Hepatocyte (in vitro differentiated cells): ENCODE data around the gene CDC34. TPM values are rescaled to one million over a fixed set of nuclear protein-coding genes. Genes with fewer than 3 reads are reported as not detected.

Source experiments
- DNase-seq: peaks from one replicate; pipeline ENCODE4 v3.0.0-alpha.2; 2016; ENCODE audit warnings: low spot score
- H2AFZ ChIP-seq: fragments of 200-600 bp; sonication (generic); 2 replicates; pipeline ENCODE4 v1.6.0; 2016; ENCODE audit warnings: antibody characterized with exemption, mild to moderate bottlenecking
- H3K27ac ChIP-seq: fragments of 200-600 bp; sonication (generic); 2 replicates; pipeline ENCODE4 v1.5.1; 2016; ENCODE audit warnings: mild to moderate bottlenecking
- H3K27me3 ChIP-seq: fragments of 200-600 bp; sonication (generic); 2 replicates; pipeline ENCODE4 v1.6.1; 2016
- H3K36me3 ChIP-seq: fragments of 200-600 bp; sonication (generic); replicated peaks from 2 replicates; pipeline ENCODE4 v1.5.1; 2016; ENCODE audit warnings: low read depth; ENCODE audit not compliant: insufficient read depth
- H3K4me1 ChIP-seq: fragments of 200-600 bp; sonication (generic); 2 replicates; pipeline ENCODE4 v1.5.1; 2016; ENCODE audit warnings: mild to moderate bottlenecking, moderate library complexity; ENCODE audit not compliant: insufficient read depth
- H3K4me2 ChIP-seq: fragments of 200-600 bp; sonication (generic); 2 replicates; pipeline ENCODE4 v1.6.0; 2016
- H3K4me3 ChIP-seq: fragments of 200-600 bp; sonication (generic); 2 replicates; pipeline ENCODE4 v1.5.1; 2016; ENCODE audit warnings: mild to moderate bottlenecking
- H3K79me2 ChIP-seq: fragments of 200-600 bp; sonication (generic); 2 replicates; pipeline ENCODE4 v1.6.0; 2017; ENCODE audit warnings: mild to moderate bottlenecking
- H3K9me2 ChIP-seq: fragments of 200-600 bp; sonication (generic); replicated peaks from 2 replicates; pipeline ENCODE4 v1.6.0; 2017; ENCODE audit warnings: mild to moderate bottlenecking; ENCODE audit not compliant: insufficient read depth
- H3K9me3 ChIP-seq: fragments of 200-600 bp; sonication (generic); 2 replicates; pipeline ENCODE4 v1.5.1; 2016; ENCODE audit warnings: low read depth, mild to moderate bottlenecking
- H4K20me1 ChIP-seq: fragments of 200-600 bp; sonication (generic); 2 replicates; pipeline ENCODE4 v1.6.0; 2016; ENCODE audit warnings: mild to moderate bottlenecking; ENCODE audit not compliant: insufficient read depth, poor library complexity, severe bottlenecking
- EZH2 ChIP-seq: fragments of 200-600 bp; sonication (generic); IDR thresholded peaks from 2 replicates; pipeline ENCODE4 v1.6.1; 2016; ENCODE audit warnings: antibody characterized with exemption, mild to moderate bottlenecking, borderline replicate concordance
- EZH2phosphoT487 ChIP-seq: fragments of 200-600 bp; sonication (generic); IDR thresholded peaks from one replicate; pipeline ENCODE4 v1.6.1; 2018; ENCODE audit warnings: antibody characterized with exemption, mild to moderate bottlenecking, low read depth, moderate library complexity; ENCODE audit not compliant: unreplicated experiment, severe bottlenecking
- WGBS: methylation state at CpG from one replicate; pipeline ENCODE4 v1.1.6; 2016; ENCODE audit warnings: low lambda C conversion rate; ENCODE audit errors: missing lambda C conversion rate; 5-methylcytosine and 5-hydroxymethylcytosine counted together
- polyA plus RNA-seq: library from polyadenylated mRNA; unstranded; fragments of >200 nt; fragmentation: Nextera tagmentation; extraction: Ambion mirVana; gene quantifications from 2 replicates; pipeline ENCODE4 v1.2.1, GENCODE V29; 2016
- total RNA-seq: library from RNA; depleted of rRNA; stranded (reverse); fragments of >200 nt; gene quantifications from 2 replicates; pipeline ENCODE4 v1.2.3, GENCODE V29; 2014
- TF ChIP-seq, protein P1 (sequence below): fragments of 200-600 bp; sonication (generic); IDR thresholded peaks from 2 replicates; pipeline ENCODE4 v1.5.1; 2016; ENCODE audit warnings: antibody characterized with exemption, mild to moderate bottlenecking; ENCODE audit not compliant: poor library complexity

Gene CDC34
- total and polyA plus RNA-seq, 2 experiments from 2014 or later: 105 to 196 TPM

DNA sequence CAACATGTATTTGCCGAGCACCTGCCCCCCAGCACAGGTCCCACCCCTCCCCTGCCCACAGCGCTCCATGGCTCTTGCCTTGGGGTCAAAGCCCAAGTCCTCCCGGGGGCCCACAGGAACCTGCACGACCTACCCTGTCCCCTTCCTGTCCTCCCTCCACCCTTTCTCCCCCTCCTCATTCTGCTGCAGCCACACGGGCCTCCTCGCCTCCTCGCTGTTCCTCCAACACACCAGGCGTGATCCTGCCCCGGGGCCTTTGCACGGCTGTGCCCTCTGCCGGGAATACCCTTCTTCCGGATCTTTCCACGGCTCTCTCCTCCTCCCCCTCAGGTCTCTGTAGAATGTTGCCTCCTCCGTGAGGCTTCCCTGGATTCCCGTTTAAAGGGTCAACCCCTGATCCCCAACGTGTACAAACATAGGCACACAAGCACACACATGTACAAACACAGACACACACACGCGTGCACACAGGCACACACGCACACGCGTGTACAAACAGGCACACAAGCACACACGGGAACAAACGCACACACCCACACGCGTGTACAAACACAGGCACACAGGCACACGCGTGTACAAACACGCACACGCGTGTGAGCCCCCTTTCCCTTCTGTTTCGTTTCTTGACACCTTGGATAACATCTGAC, 32.5 kb upstream of the CDC34 start:
- no peak overlapping the region for H3K4me3 ChIP-seq
- WGBS: 92% methylated on average over 27 of the region's 31 CpGs
- H3K36me3 ChIP-seq: no peaks in the 10 kb centered on the region
- H3K27ac ChIP-seq: no peak overlapping the region
- TF ChIP-seq, protein P1, sequence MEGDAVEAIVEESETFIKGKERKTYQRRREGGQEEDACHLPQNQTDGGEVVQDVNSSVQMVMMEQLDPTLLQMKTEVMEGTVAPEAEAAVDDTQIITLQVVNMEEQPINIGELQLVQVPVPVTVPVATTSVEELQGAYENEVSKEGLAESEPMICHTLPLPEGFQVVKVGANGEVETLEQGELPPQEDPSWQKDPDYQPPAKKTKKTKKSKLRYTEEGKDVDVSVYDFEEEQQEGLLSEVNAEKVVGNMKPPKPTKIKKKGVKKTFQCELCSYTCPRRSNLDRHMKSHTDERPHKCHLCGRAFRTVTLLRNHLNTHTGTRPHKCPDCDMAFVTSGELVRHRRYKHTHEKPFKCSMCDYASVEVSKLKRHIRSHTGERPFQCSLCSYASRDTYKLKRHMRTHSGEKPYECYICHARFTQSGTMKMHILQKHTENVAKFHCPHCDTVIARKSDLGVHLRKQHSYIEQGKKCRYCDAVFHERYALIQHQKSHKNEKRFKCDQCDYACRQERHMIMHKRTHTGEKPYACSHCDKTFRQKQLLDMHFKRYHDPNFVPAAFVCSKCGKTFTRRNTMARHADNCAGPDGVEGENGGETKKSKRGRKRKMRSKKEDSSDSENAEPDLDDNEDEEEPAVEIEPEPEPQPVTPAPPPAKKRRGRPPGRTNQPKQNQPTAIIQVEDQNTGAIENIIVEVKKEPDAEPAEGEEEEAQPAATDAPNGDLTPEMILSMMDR: no peak
- TF ChIP-seq EZH2: no peak
- no peak for TF ChIP-seq EZH2phosphoT487
- no peaks in the 10 kb centered on the region for H3K9me2 ChIP-seq
- no peaks in the 10 kb centered on the region for H3K79me2 ChIP-seq
- peak; percentile 4 for DNase-seq
- no peaks in the 10 kb centered on the region for H3K9me3 ChIP-seq
- no peak overlapping the region for H2AFZ ChIP-seq
- H3K27me3 ChIP-seq: peaks cover 22% of the 10 kb centered on the region
- no peaks in the 10 kb centered on the region for H4K20me1 ChIP-seq
- H3K4me1 ChIP-seq: no peaks in the 10 kb centered on the region
- no peak overlapping the region for H3K4me2 ChIP-seq

DNA sequence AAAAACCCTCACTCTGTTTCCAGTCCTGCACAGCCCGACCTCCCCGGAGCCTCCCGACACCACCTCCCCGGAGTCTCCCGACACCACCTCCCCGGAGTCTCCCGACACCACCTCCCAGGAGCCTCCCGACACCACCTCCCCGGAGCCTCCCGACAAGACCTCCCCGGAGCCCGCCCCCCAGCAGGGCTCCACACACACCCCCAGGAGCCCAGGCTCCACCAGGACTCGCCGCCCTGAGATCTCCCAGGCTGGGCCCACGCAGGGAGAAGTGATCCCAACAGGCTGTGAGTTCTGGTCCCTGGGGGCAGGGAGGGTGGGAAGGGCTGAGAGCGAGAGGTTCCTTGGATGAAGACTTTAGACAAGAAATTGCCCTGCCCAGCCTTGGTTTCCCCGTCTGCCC, 29.9 kb upstream of the CDC34 start:
- no peak overlapping the region for H2AFZ ChIP-seq
- H3K36me3 ChIP-seq: no peaks in the 10 kb centered on the region
- no peak overlapping the region for H3K4me2 ChIP-seq
- H3K27ac ChIP-seq: no peak overlapping the region
- TF ChIP-seq EZH2: no peak
- TF ChIP-seq EZH2phosphoT487: no peak
- TF ChIP-seq, protein P1: no peak
- peaks cover 18% of the 10 kb centered on the region for H3K27me3 ChIP-seq
- H3K9me2 ChIP-seq: no peaks in the 10 kb centered on the region
- 85% methylated on average over 7 of the region's 17 CpGs for WGBS
- H3K79me2 ChIP-seq: no peaks in the 10 kb centered on the region
- no peaks in the 10 kb centered on the region for H4K20me1 ChIP-seq
- peak; percentile 11 for DNase-seq
- H3K9me3 ChIP-seq: no peaks in the 10 kb centered on the region
- peaks cover 6% of the 10 kb centered on the region for H3K4me1 ChIP-seq
- no peak overlapping the region for H3K4me3 ChIP-seq

DNA sequence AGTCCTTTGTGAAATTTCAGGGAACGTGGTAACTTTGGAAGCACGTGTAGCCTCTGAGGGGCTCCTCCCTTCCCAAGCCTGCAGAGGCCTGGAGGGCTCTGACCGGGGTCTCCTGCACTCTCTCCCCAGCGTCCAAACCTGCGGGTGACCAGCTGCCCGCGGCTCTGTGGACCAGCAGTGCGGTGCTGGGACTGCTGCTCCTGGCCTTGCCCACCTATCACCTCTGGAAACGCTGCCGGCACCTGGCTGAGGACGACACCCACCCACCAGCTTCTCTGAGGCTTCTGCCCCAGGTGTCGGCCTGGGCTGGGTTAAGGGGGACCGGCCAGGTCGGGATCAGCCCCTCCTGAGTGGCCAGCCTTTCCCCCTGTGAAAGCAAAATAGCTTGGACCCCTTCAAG, 26.9 kb upstream of the CDC34 start:
- Histone ChIP-seq H3K9me3 (no peaks in the 10 kb centered on the region), H3K4me3 (no peak overlapping the region), H3K4me1 (peaks cover 13% of the 10 kb centered on the region), H3K79me2 (peaks cover 19% of the 10 kb centered on the region), H3K27me3 (peaks cover under 1% of the 10 kb centered on the region), H3K4me2 (no peak overlapping the region), H2AFZ (no peak overlapping the region), H3K9me2 (no peaks in the 10 kb centered on the region), H3K27ac (no peak overlapping the region), H4K20me1 (no peaks in the 10 kb centered on the region), H3K36me3 (no peaks in the 10 kb centered on the region)
- 94% methylated on average over 14 of the region's 14 CpGs for WGBS
- DNase-seq: peak; percentile 3
- TF ChIP-seq EZH2 (no peak), EZH2phosphoT487 (no peak)
- TF ChIP-seq, protein P1: no peak
